SK-N-SH treated with all-trans-retinoic acid at 6 μM for 48 hours (cell line): ENCODE results near the gene NEK1.

Source experiments
- ATAC-seq: fragments of 200-7000 bp; cut with Tn5 transposase; 3 replicates; pipeline ENCODE4 v1.9.1; 2020; ENCODE audit warnings: mild to moderate bottlenecking, moderate library complexity
- ARNTL ChIP-seq: fragments of 450-650 bp; formaldehyde crosslinking; IDR thresholded peaks from 2 replicates; pipeline ENCODE4 v1.5.0; 2020; ENCODE audit warnings: low read depth, mild to moderate bottlenecking, moderate library complexity, borderline replicate concordance
- BACH2 ChIP-seq: fragments of 250-450 bp; sonication (Bioruptor Pico); IDR thresholded peaks from 2 replicates; pipeline ENCODE4 v1.9.0; 2021; ENCODE audit warnings: mild to moderate bottlenecking, borderline replicate concordance
- CSDC2 ChIP-seq: fragments of 250-450 bp; sonication (Bioruptor Pico); IDR thresholded peaks from 2 replicates; pipeline ENCODE4 v1.5.0; 2020; ENCODE audit warnings: mild to moderate bottlenecking, moderate library complexity
- ESRRG ChIP-seq: fragments of 250-450 bp; sonication (Bioruptor Pico); IDR thresholded peaks from 2 replicates; pipeline ENCODE4 v1.6.1; 2021; ENCODE audit warnings: mild to moderate bottlenecking
- GLIS3 ChIP-seq: fragments of 250-450 bp; sonication (Bioruptor Pico); IDR thresholded peaks from 2 replicates; pipeline ENCODE4 v1.5.0; 2020; ENCODE audit warnings: mild to moderate bottlenecking, moderate library complexity
- ISL1 ChIP-seq: fragments of 250-450 bp; sonication (Bioruptor Pico); IDR thresholded peaks from 2 replicates; pipeline ENCODE4 v2.1.2; 2022; ENCODE audit warnings: mild to moderate bottlenecking, moderate library complexity
- OSR1 ChIP-seq: fragments of 250-450 bp; sonication (Bioruptor Pico); IDR thresholded peaks from 2 replicates; pipeline ENCODE4 v1.8.0; 2022; ENCODE audit warnings: moderate library complexity, mild to moderate bottlenecking, inconsistent platforms
- PPARA ChIP-seq: fragments of 250-450 bp; sonication (Bioruptor Pico); IDR thresholded peaks from 2 replicates; pipeline ENCODE4 v1.5.0; 2020; ENCODE audit warnings: mild to moderate bottlenecking, borderline replicate concordance
- RARB ChIP-seq: fragments of 250-450 bp; sonication (Bioruptor Pico); IDR thresholded peaks from 2 replicates; pipeline ENCODE4 v1.8.0; 2021; ENCODE audit warnings: mild to moderate bottlenecking, moderate library complexity
- SNAI2 ChIP-seq: fragments of 250-450 bp; sonication (Bioruptor Pico); IDR thresholded peaks from 2 replicates; pipeline ENCODE4 v1.5.0; 2020; ENCODE audit warnings: mild to moderate bottlenecking, moderate library complexity
- TCF4 ChIP-seq: fragments of 250-450 bp; sonication (Bioruptor Pico); IDR thresholded peaks from 2 replicates; pipeline ENCODE4 v1.8.0; 2021; ENCODE audit warnings: mild to moderate bottlenecking, moderate library complexity, borderline replicate concordance
- TOX ChIP-seq: fragments of 250-450 bp; sonication (Bioruptor Pico); IDR thresholded peaks from 2 replicates; pipeline ENCODE4 v1.8.0; 2021; ENCODE audit warnings: mild to moderate bottlenecking, moderate library complexity, borderline replicate concordance
- ZC3H10 ChIP-seq: fragments of 250-450 bp; sonication (Bioruptor Pico); IDR thresholded peaks from 2 replicates; pipeline ENCODE4 v1.5.1; 2021; ENCODE audit warnings: mild to moderate bottlenecking, moderate library complexity
- ZFP3 ChIP-seq: fragments of 250-450 bp; sonication (Bioruptor Pico); IDR thresholded peaks from 2 replicates; pipeline ENCODE4 v1.5.0; 2020; ENCODE audit warnings: mild to moderate bottlenecking, moderate library complexity
- ZFP30 ChIP-seq: fragments of 450-650 bp; formaldehyde crosslinking; IDR thresholded peaks from 2 replicates; pipeline ENCODE4 v1.5.0; 2022; ENCODE audit warnings: mild to moderate bottlenecking, moderate library complexity
- ZNF565 ChIP-seq: fragments of 450-650 bp; formaldehyde crosslinking; conservative IDR thresholded peaks from 2 replicates; pipeline ENCODE4 v1.5.0; 2020; ENCODE audit warnings: low read depth, mild to moderate bottlenecking, moderate library complexity
- ZNF70 ChIP-seq: fragments of 450-650 bp; formaldehyde crosslinking; IDR thresholded peaks from 2 replicates; pipeline ENCODE4 v1.5.0; 2020; ENCODE audit warnings: mild to moderate bottlenecking, moderate library complexity
- ZNF8 ChIP-seq: fragments of 450-650 bp; formaldehyde crosslinking; IDR thresholded peaks from 2 replicates; pipeline ENCODE4 v1.5.0; 2020; ENCODE audit warnings: mild to moderate bottlenecking, moderate library complexity
- TF ChIP-seq, protein P1 (sequence below): fragments of 250-450 bp; sonication (Bioruptor Pico); IDR thresholded peaks from 2 replicates; pipeline ENCODE4 v1.5.1; 2020; ENCODE audit warnings: low read depth, mild to moderate bottlenecking, moderate library complexity
- TF ChIP-seq, protein P2 (sequence below): fragments of 250-450 bp; sonication (Bioruptor Pico); IDR thresholded peaks from 2 replicates; pipeline ENCODE4 v1.5.0; 2020; ENCODE audit warnings: mild to moderate bottlenecking, moderate library complexity
- TF ChIP-seq, protein P3 (sequence below): fragments of 250-450 bp; sonication (Bioruptor Pico); IDR thresholded peaks from 2 replicates; pipeline ENCODE4 v1.5.1; 2021; ENCODE audit warnings: mild to moderate bottlenecking, moderate library complexity
- TF ChIP-seq, protein P4 (sequence below): fragments of 250-450 bp; sonication (Bioruptor Pico); IDR thresholded peaks from 2 replicates; pipeline ENCODE4 v1.8.0; 2020; ENCODE audit warnings: mild to moderate bottlenecking, moderate library complexity, borderline replicate concordance

NEK1 gene

DNA sequence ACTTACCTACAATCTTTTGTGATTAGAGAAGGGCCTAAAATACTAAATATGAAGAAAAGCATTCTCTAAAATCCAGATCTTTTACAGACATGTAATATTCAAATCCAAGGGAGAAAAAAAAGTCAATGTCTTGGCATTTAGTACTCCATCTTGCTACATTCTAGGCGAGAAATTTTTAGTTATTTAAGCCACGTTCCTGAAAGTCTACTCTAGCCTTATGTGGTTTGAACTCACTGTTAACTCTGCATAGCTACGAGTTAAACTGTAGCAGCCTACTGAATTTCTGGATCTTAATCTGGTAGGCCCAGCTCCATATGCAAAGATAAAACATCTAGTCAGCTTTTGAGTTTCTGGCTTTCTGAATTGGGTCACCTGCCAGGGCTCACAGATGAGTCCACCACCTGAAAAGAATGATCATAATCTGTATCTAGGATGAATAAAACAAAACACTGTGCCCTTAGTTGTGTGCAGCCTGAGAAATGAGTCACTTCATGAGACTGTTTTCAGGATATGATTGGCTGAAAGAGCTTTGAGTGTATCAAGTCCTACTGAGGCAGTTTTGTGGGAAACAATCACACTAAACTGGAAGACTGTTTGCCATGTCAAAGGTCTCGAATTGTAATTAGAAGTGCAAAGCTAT is 3.2 kb upstream of the NEK1 start:
- no peak for ATAC-seq
- TF ChIP-seq OSR1 = no peak
- no peak for TF ChIP-seq CSDC2 (CRISPR knock-in tag)
- TF ChIP-seq SNAI2 (CRISPR knock-in tag) = no peak
- TF ChIP-seq ISL1 (CRISPR knock-in tag) = no peak
- no peak for TF ChIP-seq TOX (CRISPR knock-in tag)
- TF ChIP-seq ESRRG (CRISPR knock-in tag) = no peak
- TF ChIP-seq ARNTL (CRISPR knock-in tag) = no peak
- TF ChIP-seq RARB (CRISPR knock-in tag) = no peak
- TF ChIP-seq, all 23 proteins: peak for 0

- TF ChIP-seq CSDC2 (CRISPR knock-in tag) = no peak
- TF ChIP-seq, protein P1, sequence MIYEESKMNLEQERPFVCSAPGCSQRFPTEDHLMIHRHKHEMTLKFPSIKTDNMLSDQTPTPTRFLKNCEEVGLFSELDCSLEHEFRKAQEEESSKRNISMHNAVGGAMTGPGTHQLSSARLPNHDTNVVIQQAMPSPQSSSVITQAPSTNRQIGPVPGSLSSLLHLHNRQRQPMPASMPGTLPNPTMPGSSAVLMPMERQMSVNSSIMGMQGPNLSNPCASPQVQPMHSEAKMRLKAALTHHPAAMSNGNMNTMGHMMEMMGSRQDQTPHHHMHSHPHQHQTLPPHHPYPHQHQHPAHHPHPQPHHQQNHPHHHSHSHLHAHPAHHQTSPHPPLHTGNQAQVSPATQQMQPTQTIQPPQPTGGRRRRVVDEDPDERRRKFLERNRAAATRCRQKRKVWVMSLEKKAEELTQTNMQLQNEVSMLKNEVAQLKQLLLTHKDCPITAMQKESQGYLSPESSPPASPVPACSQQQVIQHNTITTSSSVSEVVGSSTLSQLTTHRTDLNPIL (CRISPR knock-in tag) = 0 out of 2 replicates have a peak, but pooled peaks have one; percentile 14
- TF ChIP-seq, all 23 proteins: peak for 1
- ATAC-seq = peak; percentile 75
These were observed 782 bp upstream of the NEK1 start for GRCh38 chr4:169612871-169613859.

GRCh38 chr4:169611157-169611556 is 1.2 kb downstream of the NEK1 start:
- ATAC-seq = no peak
- TF ChIP-seq ZC3H10 (CRISPR knock-in tag) (no peak), BACH2 (CRISPR knock-in tag) (no peak)
- TF ChIP-seq, protein P2, sequence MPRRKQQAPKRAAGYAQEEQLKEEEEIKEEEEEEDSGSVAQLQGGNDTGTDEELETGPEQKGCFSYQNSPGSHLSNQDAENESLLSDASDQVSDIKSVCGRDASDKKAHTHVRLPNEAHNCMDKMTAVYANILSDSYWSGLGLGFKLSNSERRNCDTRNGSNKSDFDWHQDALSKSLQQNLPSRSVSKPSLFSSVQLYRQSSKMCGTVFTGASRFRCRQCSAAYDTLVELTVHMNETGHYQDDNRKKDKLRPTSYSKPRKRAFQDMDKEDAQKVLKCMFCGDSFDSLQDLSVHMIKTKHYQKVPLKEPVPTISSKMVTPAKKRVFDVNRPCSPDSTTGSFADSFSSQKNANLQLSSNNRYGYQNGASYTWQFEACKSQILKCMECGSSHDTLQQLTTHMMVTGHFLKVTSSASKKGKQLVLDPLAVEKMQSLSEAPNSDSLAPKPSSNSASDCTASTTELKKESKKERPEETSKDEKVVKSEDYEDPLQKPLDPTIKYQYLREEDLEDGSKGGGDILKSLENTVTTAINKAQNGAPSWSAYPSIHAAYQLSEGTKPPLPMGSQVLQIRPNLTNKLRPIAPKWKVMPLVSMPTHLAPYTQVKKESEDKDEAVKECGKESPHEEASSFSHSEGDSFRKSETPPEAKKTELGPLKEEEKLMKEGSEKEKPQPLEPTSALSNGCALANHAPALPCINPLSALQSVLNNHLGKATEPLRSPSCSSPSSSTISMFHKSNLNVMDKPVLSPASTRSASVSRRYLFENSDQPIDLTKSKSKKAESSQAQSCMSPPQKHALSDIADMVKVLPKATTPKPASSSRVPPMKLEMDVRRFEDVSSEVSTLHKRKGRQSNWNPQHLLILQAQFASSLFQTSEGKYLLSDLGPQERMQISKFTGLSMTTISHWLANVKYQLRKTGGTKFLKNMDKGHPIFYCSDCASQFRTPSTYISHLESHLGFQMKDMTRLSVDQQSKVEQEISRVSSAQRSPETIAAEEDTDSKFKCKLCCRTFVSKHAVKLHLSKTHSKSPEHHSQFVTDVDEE (CRISPR knock-in tag) = no peak

- ATAC-seq = peak; percentile 64
- TF ChIP-seq TCF4 = peak; percentile 88; the same call in 1 of the 2 replicates
- TF ChIP-seq ZNF565 = no peak
- TF ChIP-seq, protein P3, sequence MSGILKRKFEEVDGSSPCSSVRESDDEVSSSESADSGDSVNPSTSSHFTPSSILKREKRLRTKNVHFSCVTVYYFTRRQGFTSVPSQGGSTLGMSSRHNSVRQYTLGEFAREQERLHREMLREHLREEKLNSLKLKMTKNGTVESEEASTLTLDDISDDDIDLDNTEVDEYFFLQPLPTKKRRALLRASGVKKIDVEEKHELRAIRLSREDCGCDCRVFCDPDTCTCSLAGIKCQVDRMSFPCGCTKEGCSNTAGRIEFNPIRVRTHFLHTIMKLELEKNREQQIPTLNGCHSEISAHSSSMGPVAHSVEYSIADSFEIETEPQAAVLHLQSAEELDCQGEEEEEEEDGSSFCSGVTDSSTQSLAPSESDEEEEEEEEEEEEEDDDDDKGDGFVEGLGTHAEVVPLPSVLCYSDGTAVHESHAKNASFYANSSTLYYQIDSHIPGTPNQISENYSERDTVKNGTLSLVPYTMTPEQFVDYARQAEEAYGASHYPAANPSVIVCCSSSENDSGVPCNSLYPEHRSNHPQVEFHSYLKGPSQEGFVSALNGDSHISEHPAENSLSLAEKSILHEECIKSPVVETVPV = peak; percentile 88
- TF ChIP-seq, protein P1 (CRISPR knock-in tag) = 0 out of 2 replicates have a peak, but pooled peaks have one; percentile 22
- no peak; the same call in 1 of the 2 replicates for TF ChIP-seq GLIS3
- TF ChIP-seq ZC3H10 (CRISPR knock-in tag) = peak; percentile 88; the same call in 1 of the 2 replicates
- TF ChIP-seq TOX (CRISPR knock-in tag) = no peak
- 0 out of 2 replicates have a peak, but pooled peaks have one; percentile 32 for TF ChIP-seq ZNF70 (CRISPR knock-in tag)
- TF ChIP-seq SNAI2 (CRISPR knock-in tag) = peak; percentile 50; the same call in 1 of the 2 replicates
- no peak for TF ChIP-seq OSR1
- TF ChIP-seq ESRRG (CRISPR knock-in tag) = peak; percentile 74; the same call in 1 of the 2 replicates
- no peak for TF ChIP-seq ZFP3
- TF ChIP-seq ZFP30 (CRISPR knock-in tag) = no peak
- no peak for TF ChIP-seq PPARA (CRISPR knock-in tag)
- TF ChIP-seq ZNF8 = peak; percentile 50; the same call in 1 of the 2 replicates
- TF ChIP-seq CSDC2 (CRISPR knock-in tag) = no peak
- TF ChIP-seq, protein P4, sequence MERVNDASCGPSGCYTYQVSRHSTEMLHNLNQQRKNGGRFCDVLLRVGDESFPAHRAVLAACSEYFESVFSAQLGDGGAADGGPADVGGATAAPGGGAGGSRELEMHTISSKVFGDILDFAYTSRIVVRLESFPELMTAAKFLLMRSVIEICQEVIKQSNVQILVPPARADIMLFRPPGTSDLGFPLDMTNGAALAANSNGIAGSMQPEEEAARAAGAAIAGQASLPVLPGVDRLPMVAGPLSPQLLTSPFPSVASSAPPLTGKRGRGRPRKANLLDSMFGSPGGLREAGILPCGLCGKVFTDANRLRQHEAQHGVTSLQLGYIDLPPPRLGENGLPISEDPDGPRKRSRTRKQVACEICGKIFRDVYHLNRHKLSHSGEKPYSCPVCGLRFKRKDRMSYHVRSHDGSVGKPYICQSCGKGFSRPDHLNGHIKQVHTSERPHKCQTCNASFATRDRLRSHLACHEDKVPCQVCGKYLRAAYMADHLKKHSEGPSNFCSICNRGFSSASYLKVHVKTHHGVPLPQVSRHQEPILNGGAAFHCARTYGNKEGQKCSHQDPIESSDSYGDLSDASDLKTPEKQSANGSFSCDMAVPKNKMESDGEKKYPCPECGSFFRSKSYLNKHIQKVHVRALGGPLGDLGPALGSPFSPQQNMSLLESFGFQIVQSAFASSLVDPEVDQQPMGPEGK (CRISPR knock-in tag) = peak; percentile 74
- TF ChIP-seq, protein P2 (CRISPR knock-in tag) = peak; percentile 90
These were observed 7.5 kb downstream of the NEK1 start for GRCh38 chr4:169604903-169605331.
